HG02623 (cell line): ENCODE measurements around the gene PKP3.
"Not testable (repeated sequence)": the region's sequence is repeated elsewhere in the genome, so short reads cannot be mapped to it uniquely, and the experiment has no call there.

Experiments used
- ATAC-seq: cut with Tn5 transposase; IDR thresholded peaks from one replicate; pipeline ENCODE4 v1.9.1; 2021; ENCODE audit warnings: moderate library complexity; ENCODE audit not compliant: unreplicated experiment

Gene PKP3

DNA sequence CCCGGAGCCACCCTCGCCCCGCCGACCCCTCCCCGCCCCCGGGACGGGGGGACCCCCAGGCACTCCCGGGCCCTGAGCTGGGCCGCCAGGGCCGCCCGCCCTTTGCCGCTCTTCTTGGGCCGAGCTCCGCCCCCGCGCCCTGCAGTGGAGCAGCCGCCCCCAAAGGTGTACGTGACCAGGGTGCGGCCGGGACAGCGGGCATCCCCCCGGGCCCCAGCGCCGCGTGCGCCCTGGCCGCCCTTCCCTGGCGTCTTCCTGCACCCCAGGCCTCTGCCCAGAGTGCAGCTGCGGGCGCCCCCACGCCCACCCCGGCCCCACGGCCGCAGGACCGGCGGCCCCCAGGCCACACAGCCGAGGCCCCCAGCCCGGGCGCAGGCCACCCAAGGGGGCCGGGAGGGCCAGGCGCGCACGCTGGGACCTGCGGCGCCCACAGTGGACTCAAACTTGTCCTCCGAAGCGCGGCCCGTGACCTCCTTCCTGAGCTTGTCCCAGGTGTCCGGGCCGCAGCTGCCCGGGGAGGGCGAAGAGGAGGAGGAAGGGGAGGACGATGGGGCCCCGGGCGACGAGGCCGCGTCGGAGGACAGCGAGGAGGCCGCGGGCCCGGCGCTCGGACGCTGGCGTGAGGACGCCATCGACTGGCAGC is 17.4 kb upstream of the PKP3 start:
- ATAC-seq = no peak

GRCh38 chr11:377174-377865 is 16.7 kb upstream of the PKP3 start:
- no peak for ATAC-seq

- ATAC-seq = no peak
These were observed 16.0 kb upstream of the PKP3 start for GRCh38 chr11:377883-378500.

GRCh38 chr11:379205-380094 is 14.6 kb upstream of the PKP3 start:
- ATAC-seq = no peak

DNA sequence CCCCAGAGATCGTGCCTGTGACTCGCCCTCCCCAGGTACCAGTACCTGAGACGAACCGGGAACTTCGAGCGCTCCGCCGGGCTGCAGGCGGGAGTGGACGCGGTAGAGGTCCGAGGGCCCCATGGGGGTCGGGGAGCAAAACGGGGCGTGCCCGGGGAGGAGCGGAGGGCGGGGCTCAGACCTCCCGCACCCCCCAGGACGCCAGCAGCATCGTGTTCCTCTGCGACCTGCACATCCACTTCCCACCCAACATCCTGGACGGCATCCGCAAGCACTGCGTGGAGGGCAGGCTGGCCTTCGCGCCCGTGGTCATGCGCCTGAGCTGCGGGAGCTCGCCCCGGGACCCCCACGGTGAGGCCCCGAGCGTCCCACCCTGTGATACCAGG is 13.9 kb upstream of the PKP3 start:
- no peak for ATAC-seq

- no peak for ATAC-seq
These were observed 13.5 kb upstream of the PKP3 start for GRCh38 chr11:380491-380890.

DNA sequence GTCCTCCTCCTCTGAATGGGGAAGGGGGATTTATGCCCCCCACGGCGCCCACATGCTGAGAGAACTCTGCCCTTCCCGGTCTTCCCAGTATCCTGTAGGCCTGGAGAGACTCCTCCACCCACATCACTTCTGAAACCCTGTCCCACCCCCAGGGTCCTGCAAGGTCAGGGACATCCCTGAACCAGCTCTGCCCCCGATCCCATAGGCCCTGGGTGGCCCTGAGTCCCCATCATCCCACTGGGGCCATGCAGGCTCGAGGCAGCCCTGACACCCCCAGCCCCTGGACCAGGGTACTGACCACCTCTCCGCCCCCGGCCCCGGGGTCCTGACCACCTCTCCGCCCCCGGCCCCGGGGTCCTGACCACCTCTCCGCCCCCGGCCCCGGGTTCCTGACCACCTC is 13.0 kb upstream of the PKP3 start:
- ATAC-seq = no peak

GRCh38 chr11:381501-382072 is 12.4 kb upstream of the PKP3 start:
- no peak for ATAC-seq

- ATAC-seq = no peak
These were observed 11.9 kb upstream of the PKP3 start for GRCh38 chr11:382081-382629.

- ATAC-seq = no peak
These were observed 10.6 kb upstream of the PKP3 start for GRCh38 chr11:383431-383830.

DNA sequence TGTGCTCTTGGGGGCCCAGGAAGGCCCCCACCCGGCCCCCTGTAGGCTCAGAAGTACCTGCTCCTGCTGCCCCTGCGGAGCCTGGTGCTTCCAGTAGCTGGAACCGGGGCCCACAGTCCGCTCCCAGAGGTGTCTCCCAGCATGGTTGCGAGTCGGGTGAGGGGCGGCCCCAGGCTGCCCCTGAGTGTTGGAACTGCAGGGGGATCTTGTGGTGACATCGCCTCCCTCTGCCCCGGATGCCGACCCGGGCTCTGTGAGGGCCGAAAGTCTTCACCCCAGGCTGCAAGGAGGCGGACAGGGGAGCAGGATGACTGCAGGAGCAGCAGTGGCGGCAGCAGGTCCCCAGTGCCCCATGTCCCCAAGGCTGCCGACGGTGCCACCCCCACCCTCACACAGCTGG is 9.5 kb upstream of the PKP3 start:
- ATAC-seq = no peak

DNA sequence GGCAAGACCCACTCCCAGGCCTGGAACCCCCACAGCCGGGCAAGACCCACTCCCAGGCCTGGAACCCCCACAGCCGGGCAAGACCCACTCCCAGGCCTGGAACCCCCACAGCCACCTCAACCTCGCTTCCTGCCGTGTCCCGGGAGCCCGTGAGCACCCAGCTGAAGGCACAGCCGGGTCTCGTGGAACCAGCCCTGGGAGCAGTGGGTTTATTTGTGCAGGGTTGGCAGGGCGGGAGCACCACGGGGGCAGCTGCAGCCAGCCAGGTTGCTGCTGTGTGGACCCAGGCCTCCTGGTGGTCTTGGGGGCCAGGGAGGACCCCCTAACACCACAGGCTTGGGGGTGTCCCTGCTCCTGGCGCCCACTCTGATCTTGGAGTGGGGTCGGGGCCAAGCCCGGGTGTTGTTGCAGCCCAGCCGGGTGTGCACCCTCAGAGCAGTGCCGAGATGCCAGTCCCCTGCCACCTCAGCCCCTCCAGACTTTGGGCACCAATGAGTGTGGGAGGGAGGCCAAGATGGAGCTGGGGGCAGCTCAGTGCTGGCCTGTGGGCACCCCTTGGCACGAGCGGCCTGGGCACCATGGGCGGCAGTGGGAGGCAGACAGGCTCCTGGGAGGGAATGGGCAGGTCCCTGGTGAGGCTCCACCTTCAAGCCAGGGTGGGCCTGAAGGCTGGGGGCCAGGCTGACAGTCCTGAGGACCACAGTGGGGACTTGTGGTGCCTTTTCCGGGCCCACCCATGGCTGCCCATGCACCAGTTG is 8.2 kb upstream of the PKP3 start:
- ATAC-seq = no peak

GRCh38 chr11:386483-386882 is 7.5 kb upstream of the PKP3 start:
- no peak for ATAC-seq

- ATAC-seq = no peak
These were observed 6.7 kb upstream of the PKP3 start for GRCh38 chr11:387193-387793.

DNA sequence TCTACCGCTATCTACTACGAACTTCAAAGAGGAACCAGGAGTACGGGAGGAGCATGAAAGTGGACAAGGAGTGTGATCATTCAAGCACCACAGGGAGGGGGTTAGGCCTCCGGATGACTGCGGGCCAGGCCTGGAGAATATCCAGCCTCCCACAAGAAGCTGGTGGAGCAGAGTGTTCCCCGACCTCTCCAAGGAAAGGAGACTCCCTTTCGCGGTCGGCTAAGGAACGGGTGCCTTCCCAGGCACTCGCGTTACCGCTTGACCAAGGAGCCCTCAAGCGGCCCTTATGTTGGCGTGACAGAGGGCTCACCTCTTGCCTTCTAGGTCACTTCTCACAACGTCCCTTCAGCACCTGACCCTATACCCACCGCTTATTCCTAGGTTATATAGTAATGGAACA is 4.6 kb upstream of the PKP3 start:
- not testable (repeated sequence) for ATAC-seq

GRCh38 chr11:390175-390574 is 3.8 kb upstream of the PKP3 start:
- ATAC-seq = no peak

GRCh38 chr11:391117-392017 is 2.6 kb upstream of the PKP3 start:
- no peak for ATAC-seq

- ATAC-seq = no peak
These were observed 1.8 kb upstream of the PKP3 start for GRCh38 chr11:392102-392777.
